Measurements from ENCODE around the gene LZIC.
A peak's percentile ranks its signal among the peaks of the same experiment; 100 is the strongest.

The LZIC gene

GRCh38 chr1:9910076-9910422 lies 33.1 kb downstream of the LZIC start, which contains the start of gene CTNNBIP1:
Gene CTNNBIP1 (minus strand): TSS chr1:9910269. CDS start chr1:9872064, 38,205 bp downstream.
- DNase-seq: no peak

GRCh38 chr1:9909234-9910046 lies 33.8 kb downstream of the LZIC start:
- peak; percentile 48 to 52 for DNase-seq

GRCh38 chr1:9908871-9909233 lies 34.3 kb downstream of the LZIC start:
- DNase-seq: no peak

GRCh38 chr1:9907441-9907840 lies 35.8 kb downstream of the LZIC start:
- DNase-seq: no peak

GRCh38 chr1:9906466-9906865 lies 36.7 kb downstream of the LZIC start:
- no peak for DNase-seq

- DNase-seq: no peak
Observed at GRCh38 chr1:9905010-9905409, 38.2 kb downstream of the LZIC start.

- DNase-seq: no peak
Observed at GRCh38 chr1:9904596-9904995, 38.6 kb downstream of the LZIC start.

- DNase-seq: no peak
Observed at GRCh38 chr1:9903801-9904527, 39.2 kb downstream of the LZIC start.

- no peak for DNase-seq
Observed at GRCh38 chr1:9902060-9902452, 41.1 kb downstream of the LZIC start.

GRCh38 chr1:9901148-9902059 lies 41.8 kb downstream of the LZIC start:
- DNase-seq: no peak

- DNase-seq: no peak
Observed at GRCh38 chr1:9900142-9901043, 42.8 kb downstream of the LZIC start.

- DNase-seq: no peak
Observed at GRCh38 chr1:9894115-9894514, 49.1 kb downstream of the LZIC start.

GRCh38 chr1:9892563-9893528 lies 50.3 kb downstream of the LZIC start:
- no peak for DNase-seq

- no peak for DNase-seq
Observed at GRCh38 chr1:9891207-9891606, 52.0 kb downstream of the LZIC start.

GRCh38 chr1:9890224-9890731 lies 52.9 kb downstream of the LZIC start:
- no peak for DNase-seq

GRCh38 chr1:9889411-9889810 lies 53.8 kb downstream of the LZIC start:
- DNase-seq: no peak

GRCh38 chr1:9888886-9889285 lies 54.3 kb downstream of the LZIC start:
- no peak for DNase-seq

GRCh38 chr1:9887070-9887469 lies 56.1 kb downstream of the LZIC start:
- no peak for DNase-seq

GRCh38 chr1:9886092-9886742 lies 57.0 kb downstream of the LZIC start:
- DNase-seq: no peak

- DNase-seq: no peak
Observed at GRCh38 chr1:9884805-9885204, 58.4 kb downstream of the LZIC start.
